ENCODE results near the gene RIPK4.
"Not testable (repeated sequence)": the region's sequence is repeated elsewhere in the genome, so short reads cannot be mapped to it uniquely, and the experiment has no call there.

Gene RIPK4

DNA sequence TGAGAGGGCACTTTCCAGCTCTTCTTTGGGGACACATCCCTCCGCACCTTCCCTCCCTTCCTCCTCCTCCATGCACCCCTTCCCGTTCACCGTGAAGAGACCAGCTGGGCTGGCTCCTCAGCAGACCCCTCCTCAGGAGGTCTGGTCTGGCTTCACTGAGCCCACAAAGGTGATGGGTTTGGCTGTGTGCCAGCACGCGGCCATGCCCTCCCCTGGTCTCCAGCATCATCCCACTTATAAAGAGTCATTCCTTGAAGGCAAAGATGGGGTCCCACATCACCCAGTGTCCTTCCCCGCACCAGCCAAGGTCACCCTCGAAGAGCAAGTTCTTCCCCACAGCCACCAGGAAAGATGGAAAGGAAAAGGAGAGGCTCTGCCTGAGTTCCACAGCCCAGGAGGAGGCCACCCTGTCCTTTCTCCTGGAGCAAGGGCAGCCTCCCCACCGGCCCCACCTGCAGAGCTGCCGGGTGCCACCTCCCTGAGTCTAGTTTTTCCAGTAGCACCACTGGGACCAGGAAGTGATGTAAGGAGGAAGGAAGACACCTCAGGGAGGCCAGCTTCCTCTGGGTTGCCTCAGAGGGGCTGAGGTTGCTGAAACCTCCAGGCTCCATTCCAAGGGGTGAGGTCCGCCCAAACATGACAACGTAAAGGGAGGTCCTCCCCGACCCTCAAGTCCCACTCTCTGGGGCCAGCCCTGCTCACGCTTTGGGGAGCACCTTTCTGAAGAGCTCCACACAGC is 32.7 kb downstream of the RIPK4 start:
- DNase-seq = no peak

DNA sequence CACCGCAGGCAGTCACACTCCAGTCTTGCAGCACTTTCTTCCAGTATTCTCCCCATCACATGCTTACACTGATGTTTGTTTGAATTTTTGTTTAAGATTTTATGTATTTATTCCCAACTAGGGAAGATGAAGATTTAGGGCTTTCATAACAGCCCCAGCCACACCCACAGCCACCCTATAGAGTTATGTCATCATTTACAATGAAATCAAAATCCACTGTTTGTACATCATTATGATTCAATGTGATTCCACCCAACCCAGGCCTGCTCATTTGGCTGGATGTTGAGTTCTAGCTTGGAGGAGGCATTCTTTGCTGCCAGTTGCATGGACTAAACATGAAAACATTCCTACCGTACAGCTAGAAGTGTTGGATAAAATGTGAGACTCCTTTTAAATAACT is 35.8 kb downstream of the RIPK4 start:
- DNase-seq = no peak

DNA sequence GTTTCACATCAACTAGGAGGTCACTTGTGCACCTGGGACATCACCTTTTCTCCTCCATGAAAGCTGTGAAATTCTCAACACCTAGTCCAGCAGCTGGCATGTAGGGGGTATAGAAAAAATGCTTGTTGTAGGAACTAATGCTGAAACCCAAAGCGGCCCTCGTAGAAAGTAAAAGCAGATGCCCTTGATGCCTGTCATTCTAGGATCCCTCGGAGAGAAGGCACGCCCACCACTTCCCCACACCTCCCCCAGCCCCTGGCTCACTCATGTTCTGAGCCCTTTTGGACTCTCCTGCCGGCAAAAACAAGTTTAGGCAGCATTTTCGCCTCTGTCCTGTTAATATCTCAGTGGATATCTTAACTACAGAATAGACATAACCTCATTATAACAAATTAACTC is 36.5 kb downstream of the RIPK4 start:
- DNase-seq = no peak

DNA sequence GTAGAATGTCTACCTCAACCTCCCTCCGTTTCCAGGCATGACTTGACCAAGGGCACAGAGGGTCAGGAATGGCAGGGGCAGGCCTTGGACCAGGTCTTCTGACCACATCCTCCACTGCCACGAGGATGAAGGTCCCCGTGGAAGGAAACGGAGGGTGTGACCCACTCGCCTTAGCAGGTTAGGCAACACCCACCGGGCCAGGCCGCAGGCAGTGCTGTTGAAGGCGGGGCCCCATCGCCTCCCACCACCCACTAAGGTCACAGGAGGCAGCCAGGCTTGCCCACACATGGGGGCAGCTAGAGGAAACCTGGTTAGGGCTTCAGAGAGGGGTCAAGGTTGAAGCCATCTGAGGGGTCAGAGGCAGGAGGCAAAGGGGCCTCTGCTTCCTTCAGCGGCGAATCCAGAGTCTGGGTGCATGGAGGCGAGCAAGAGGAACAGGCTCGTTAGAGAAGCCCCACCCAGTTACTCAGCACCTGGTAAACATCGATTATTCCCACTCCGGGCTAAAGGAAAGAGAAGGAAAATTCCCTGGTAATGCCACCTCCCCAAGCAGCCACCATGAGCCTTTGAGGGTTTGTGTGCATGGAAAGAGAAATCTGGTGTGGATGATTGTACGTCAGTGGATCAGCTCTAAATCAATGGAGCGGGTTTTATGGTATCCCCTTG is 37.0 kb downstream of the RIPK4 start:
- DNase-seq = no peak

DNA sequence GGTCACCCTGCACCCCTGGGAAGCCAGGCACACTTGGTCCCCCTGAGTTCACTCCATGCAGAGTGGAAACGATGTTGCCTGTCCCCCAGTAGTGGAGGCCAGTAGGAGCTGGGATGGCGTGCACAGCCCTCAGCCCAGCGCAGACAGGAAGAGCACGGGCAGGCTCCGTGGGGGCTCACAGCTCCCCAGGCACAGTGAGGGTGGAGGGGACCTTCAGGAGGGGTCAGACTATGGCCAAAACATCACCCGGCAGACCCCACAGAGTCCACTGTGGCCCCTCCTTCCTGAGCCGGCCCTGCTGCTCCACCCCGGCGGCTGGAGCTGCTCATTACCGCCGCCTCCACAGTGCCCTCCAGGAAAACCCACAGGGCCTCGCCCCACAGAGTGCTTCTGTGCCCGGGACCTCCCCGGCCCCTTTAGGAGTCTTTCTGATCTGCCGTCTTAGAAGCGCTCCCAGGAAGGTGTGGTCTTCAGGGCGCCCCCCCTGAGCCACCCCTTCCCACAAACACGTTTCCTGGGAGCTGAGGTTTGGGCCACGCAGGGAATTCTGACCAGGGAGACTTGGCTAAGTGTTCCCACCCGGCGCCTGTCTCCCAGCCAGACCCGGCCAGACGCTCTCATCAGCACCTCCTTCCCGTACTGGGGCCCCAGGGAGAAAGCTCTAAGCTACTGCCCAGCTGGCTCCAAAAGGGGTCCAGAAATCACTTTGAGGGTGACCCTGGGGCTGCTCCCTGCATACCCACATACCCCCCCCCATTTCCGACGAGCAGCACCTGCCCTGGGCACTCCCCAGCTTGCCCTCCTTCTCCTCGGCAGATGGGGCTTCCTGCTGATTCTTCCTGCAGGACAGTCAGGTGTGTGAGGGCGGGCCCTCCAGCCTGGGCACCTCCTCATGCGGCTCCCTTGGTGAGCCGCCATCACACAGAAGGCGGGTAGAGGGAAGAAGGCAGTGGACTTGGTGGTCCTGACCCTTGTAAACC is 38.8 kb downstream of the RIPK4 start:
- no peak for DNase-seq

DNA sequence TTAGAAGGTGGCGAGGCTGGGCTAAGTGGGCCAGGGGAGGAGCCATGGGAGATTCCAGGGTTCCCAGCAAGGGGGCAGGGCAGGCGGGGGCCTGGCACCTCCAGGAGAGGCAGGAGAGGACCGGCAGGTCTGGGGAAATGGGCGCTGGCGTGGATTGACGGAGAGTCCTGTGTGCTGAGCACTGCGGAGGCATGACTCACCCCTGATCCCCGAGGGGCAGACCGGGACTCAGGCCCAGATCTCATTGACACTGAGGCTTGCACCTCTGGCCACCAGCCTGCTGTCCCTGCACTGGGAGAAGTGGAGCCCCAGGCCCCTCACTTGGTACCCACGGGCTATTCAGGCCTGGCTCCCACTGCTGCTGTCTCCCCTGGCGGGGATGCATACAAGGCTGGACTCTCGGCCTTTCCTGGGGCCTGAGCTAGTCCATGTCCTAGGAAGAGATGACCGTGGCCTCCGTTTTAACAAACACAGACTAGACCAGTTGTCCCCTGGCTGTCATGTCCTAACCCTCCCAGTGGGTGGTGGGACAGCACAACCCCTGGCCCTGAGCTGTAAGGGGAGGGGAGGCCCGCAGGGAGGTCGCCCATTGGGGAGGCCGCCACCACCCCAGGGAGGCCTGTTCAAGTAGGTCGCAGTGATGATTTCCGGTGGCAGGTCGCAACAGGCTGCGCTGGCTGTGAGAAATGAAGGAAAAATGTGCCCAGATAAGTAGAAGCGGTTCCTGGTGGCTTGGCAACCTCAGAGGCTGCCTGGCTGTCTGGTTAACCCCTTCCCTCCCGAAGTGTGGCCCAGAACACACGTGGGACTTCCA is 39.7 kb downstream of the RIPK4 start:
- no peak for DNase-seq

DNA sequence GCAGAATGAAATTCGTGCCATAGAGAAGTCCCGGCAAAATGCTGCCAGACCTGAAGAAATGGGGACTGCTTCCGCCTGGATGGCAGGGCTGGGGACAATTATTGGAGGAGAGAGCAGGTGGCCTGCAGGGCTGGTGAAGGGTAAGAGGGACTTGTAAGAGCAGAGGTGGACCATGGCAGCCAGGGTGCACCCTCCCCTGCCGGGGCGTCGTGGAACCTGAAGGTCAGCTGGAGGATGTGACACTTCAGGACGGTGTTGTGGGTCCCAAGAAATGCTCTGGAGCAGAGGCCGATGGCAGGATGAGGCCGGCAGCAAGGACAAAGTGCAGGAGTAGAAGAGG is 40.3 kb downstream of the RIPK4 start:
- DNase-seq = no peak

DNA sequence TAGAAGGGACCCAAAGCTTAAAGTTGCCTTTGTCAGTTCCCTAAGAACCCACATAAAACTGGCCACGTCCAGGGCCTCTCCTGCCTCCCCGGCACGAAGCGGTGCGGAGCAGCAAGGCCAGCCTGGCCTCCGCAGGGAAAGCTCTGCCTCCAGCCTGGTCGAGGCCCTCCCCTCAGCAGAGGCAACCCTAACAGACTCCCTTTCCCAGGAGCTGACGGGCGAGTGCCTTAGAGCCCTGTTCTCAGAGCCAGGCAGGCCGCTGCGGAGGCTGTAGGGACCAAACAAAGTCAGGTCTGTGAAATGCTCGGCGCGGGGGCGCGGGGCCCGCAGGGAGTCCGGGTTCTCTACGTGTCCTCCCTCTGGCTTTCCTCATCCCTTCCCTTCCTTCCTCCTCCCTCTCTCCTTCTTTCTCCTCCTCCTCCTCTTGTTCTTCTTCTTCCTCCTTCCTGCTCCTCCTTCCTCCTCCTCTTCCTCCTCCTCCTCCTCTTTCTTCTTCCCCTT is 40.7 kb downstream of the RIPK4 start:
- DNase-seq = no peak

DNA sequence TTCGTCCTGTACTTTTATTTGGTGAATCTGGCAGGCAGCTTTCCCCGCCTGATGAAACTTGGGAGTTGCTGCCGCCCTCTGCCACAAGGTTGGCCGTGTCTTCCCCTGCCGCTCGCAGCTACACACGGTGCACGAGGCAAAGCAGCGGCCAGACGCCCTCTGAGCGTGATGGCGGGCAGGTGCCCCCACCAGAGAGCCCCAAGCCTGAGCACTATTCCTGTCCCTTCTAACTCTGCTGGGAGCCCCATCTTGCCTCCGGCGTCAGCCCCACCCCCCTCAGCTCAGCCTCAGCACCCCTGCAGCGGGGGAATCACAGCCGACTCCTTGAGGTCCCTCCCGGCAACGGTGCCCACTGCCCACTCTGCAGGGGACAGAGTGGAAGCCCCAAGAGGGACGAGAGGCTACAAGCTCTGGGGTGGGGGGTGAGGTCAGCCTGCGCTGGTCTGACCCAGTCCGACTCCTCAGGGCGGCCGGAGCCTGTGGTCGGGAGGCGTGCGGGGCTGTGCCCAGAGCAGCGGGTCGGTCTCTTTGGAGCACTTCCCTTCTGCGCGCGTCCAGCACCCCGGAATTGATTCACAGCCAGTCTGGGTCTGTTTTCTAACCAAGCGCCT is 41.3 kb downstream of the RIPK4 start:
- DNase-seq = no peak

DNA sequence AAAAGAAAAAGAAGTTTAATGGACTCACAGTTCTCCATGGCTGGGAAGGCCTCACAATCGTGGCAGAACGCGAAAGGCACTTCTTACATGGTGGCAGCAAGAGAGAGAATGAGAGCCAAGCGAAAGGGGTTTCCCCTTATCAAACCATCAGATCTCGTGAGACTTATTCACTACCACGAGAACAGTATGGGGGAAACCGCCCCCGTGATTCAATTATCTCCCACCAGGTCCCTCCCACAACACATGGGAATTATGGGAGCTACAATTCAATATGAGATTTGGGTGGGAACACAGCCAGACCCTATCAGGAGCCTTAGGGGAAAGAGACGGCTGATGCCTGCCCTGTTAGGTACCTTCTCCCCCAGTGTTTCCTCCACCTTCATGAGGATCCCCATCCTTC is 43.0 kb downstream of the RIPK4 start:
- DNase-seq = not testable (repeated sequence)

DNA sequence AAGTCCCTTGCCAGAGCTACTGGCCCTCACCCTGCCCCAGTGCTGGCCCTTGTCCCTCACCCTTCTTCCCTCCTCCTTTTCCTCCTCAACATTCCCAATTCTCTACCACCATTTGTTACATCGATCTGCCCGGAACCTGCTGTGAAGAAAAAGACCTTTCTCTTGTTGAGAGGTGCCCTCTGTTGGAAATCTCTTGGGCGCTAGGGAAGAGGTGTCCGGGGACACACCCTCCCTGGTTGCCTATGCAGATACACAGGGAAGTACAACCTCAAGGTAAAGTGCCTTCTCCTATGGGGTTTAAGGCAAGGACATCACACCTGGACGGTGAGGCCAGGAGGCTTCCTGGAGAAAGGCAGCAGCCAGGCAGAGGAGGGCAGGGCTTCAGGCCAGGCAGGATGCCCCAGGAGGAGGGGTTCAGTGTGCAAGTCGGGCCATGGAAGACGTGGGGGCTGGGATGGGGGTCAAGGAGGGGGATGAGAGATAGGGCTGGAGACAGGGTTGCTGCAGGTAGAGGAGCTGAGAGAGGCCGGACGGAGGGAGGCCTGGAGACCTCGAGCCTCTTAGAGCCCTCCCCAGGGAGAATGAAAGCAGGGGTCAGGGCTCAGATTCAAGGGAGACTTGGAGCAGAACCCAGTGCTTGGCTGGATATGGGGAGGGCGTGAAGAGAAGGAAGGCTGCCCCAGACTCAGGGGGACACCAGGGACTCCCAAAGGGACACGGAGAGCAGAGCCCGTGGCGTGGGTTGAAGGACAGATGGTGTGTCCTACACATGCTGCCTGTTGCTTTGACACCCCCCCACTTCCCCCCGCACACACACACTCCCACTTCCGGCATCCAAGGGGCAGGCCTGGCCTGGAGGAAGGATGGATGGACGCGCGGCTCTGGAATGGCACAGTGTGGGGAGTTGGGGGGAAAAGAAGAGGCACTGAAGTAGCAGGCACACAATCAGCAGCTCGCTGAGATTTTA is 44.5 kb downstream of the RIPK4 start:
- DNase-seq = no peak

DNA sequence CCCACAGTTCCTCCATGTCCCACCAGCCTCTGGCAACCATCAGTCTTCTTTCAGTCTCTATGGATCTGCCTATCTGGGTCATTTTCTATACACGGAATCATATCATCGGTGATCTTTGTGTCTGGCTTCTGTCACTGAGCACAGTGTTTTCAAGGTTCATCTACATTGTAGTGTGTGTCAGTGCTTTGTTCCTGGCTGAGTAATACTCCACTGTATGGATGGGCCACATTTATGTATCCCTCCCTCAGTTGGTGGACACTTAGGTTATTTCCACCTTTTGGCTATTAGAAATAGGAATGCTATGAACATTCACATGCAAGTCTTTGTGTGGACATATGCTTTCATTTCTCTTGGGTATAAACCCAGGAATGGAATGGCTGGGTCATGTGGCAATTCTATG is 46.6 kb downstream of the RIPK4 start:
- no peak for DNase-seq

DNA sequence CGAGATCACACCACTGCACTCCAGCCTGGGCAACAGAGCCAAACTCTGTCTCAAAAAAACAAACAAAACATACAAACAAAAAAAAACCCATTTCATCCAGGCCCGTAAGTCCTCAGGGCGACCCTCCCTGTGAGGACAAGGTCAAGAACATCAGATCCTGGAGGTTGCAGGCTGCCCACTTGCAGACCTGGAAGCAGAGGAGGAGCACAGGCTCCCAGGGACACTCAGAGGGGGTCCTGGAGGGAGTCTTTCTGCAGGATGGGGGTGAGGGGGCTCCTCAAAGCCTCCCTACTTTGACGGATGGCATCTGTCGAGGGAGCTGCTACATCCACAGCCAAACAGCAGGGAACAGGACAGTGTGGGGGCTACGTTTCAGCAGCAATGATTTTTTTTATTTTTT is 47.2 kb downstream of the RIPK4 start:
- DNase-seq = no peak

DNA sequence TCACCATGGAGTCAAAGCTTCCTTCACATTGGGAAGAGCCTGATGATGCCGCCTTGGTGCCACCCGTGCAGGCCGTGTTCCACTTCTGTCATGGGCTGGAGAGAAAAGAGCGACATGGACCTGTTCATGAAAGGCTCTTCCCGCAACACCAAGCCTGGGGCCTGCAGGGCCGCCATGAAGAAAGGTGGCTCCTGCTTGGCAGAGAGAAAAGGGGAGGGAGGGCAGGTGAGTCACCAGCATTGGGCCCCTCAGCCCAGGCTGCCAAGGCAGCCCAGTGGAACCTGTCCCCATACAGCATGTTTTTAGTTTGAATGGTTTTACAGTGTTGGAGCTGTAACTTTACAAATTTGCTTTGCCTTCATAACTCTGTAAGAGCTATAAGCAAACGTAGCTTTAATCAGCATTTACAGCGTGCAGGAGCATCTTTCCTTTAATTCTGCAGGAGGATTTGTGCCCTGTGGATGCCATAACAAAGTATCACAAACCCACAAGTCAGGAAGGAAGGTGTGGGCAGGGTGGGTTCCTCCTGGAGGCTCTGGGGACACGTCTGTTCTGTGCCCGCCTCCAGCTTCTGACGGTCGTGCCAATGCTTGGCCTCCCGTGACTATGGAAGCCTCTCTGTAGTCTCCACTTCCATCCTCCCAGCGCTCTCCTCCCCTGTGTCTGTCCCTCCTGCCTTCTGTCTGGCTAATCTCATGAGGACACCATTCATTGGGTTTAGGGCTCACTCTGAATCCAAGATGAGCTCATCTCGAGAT is 49.1 kb downstream of the RIPK4 start:
- no peak for DNase-seq

DNA sequence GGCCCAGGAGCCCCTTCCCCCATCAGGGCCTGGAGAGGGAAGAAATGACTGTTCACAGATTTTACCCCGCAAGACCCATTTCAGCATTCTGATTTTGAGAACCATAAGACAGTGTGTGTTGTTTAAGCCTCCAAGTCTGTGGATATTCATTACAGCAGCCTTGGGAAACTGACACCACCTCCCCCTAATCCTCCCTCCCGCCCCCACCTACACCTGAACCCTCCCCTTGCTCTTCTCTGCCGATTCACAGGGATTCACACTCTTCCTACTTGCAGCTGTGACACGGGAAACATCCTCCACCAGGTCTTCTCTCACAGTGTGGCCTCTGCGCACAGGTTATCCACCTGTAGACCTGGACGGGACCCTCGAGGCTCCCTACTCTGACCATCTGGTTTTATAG is 50.1 kb downstream of the RIPK4 start:
- no peak for DNase-seq

DNA sequence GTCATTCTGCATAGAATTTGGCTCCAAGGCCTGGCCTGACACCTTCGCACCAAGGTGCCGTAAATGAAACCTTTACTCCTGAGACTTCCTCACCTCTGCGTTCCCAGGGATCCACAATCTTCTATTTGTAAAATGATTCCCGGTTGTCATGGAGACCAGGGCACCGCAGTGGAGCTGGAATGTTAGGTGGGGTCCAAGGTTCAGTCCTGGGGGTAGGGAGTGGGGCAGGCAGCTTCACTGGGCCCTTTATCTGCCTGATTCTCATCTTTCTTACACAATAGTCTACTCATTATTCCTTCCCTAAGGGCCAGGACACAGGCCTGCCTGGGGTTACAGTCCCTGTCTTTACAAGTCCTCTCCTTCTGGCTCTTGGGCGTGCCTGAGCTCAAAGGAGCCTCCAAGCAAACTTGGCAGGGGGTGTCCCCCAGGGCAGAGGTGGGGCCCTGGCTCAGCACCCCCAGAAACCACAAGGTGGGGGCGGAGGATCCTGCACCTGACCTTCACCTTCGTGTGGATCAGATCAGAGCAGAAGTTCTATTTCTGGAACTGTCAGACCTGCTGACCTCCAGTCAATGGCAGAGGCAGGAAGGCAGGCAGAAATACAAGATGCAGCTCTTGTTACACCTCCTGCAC is 51.1 kb downstream of the RIPK4 start:
- no peak for DNase-seq

DNA sequence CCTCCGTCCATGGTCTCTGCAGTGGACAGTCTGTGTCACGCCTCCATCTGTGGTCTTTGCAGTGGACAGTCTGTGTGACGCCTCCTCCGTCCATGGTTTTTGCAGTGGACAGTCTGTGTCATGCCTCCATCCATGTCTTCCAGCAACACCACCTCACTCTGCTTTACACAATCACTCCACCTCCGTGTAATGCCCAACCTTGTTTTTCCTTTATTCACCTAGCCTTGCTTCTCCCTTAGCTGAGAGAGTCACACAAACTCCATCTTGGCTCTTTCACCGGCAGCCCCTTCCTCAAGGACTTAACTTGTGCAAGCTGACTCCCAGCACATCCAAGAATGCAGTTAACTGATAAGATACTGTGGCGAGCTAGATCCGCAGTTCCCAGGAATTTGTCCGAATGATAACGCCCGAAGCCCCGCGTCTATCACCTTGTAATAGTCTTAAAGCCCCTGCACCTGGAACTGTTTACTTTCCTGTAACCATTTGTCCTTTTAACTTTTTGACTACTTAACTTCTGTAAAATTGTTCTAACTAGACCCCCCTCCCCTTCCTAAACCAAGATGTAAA is 52.5 kb downstream of the RIPK4 start:
- DNase-seq = not testable (repeated sequence)

DNA sequence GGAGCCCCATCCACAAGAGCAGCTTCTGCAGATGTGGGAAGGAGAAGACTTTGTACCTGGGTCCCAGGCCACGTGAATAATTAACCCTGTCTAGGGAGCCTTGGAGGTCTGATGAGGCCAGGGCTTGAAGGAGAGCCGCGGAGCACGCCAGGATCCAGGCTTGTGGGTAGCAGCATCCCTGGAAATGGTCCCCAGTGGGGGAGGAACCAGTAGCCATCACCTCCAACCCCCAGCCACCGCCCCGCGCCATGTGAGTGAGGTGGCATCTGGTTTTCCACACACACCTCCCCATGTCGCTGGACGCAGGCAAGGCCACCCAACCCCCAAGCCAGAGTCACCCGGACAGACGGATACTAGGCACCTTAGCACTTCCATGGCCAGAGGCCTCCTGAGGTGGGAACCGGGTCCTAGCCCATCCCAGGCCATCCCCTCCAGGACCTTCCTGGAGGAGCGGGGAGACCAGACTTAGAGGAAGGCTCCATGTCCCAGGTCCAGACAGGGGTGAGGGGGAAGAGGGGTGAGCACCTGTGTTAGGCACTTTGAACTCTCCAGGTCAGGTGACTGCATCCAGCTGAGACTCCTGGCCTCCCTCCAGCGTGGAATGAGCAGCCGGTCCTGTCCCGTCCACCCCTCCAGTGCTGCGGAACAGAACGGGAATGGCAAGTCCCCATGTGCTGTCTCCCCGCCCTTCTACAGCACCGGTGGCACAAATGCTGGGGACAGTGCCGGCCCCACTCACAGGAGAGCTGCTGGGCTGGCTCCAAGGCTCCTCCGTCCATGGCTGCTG is 53.2 kb downstream of the RIPK4 start:
- no peak for DNase-seq
